Kidney epithelial cell (primary cell): ENCODE measurements around the gene FHDC1. TPM values are rescaled to one million over a fixed set of nuclear protein-coding genes. Genes with fewer than 3 reads are reported as not detected.

Experiments
- DNase-seq: peaks from one replicate; pipeline ENCODE4 v3.0.0-alpha.2; 2010; ENCODE audit warnings: low read depth
- H3K27me3 ChIP-seq: 2 replicates; pipeline ENCODE4 v1.6.0; 2011; ENCODE audit warnings: low read length; ENCODE audit not compliant: control insufficient read depth, insufficient read depth
- H3K36me3 ChIP-seq: 2 replicates; pipeline ENCODE4 v1.5.1; 2011; ENCODE audit warnings: low read length; ENCODE audit not compliant: control insufficient read depth, insufficient read depth
- H3K4me3 ChIP-seq: 2 replicates; pipeline ENCODE4 v1.5.1; 2011; ENCODE audit warnings: low read depth, mild to moderate bottlenecking, control low read depth, low read length
- total RNA-seq: library from RNA; depleted of rRNA; stranded (reverse); fragments of >200 nt; gene quantifications from 2 replicates; pipeline ENCODE4 v1.2.3, GENCODE V29; 2015
- TF ChIP-seq, protein P1 (sequence below): IDR thresholded peaks from 2 replicates; pipeline ENCODE4 v1.5.1; 2011; ENCODE audit warnings: mild to moderate bottlenecking, moderate library complexity, low read length, control low read depth, inconsistent platforms; ENCODE audit not compliant: insufficient read depth, poor library complexity, severe bottlenecking

The FHDC1 gene
- total RNA-seq, 1 donor from 2014 or later: 3.1 TPM

DNA sequence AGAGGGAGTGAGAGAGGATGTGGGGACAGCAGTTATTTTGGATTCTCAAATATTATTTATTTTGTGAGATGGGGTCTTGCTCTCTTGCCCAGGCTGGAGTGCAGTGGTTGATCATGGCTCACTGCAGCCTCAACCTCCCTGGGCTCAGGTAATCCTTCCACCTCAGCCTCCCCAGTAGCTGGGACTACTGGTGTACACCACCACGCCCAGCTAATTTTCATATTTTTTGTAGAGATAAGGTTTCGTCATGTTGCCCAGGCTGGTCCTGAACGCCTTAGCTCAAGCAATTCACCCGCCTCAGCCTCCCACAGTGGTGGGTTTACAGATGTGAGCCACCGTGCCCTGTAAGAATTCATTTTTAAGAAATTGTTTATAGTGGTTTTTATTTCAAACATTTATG lies 61.2 kb downstream of the FHDC1 start:
- TF ChIP-seq, protein P1, sequence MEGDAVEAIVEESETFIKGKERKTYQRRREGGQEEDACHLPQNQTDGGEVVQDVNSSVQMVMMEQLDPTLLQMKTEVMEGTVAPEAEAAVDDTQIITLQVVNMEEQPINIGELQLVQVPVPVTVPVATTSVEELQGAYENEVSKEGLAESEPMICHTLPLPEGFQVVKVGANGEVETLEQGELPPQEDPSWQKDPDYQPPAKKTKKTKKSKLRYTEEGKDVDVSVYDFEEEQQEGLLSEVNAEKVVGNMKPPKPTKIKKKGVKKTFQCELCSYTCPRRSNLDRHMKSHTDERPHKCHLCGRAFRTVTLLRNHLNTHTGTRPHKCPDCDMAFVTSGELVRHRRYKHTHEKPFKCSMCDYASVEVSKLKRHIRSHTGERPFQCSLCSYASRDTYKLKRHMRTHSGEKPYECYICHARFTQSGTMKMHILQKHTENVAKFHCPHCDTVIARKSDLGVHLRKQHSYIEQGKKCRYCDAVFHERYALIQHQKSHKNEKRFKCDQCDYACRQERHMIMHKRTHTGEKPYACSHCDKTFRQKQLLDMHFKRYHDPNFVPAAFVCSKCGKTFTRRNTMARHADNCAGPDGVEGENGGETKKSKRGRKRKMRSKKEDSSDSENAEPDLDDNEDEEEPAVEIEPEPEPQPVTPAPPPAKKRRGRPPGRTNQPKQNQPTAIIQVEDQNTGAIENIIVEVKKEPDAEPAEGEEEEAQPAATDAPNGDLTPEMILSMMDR: no peak
- no peak for DNase-seq
- no peaks in the 10 kb centered on the region for H3K27me3 ChIP-seq
- H3K36me3 ChIP-seq: no peaks in the 10 kb centered on the region
- no peak overlapping the region for H3K4me3 ChIP-seq

DNA sequence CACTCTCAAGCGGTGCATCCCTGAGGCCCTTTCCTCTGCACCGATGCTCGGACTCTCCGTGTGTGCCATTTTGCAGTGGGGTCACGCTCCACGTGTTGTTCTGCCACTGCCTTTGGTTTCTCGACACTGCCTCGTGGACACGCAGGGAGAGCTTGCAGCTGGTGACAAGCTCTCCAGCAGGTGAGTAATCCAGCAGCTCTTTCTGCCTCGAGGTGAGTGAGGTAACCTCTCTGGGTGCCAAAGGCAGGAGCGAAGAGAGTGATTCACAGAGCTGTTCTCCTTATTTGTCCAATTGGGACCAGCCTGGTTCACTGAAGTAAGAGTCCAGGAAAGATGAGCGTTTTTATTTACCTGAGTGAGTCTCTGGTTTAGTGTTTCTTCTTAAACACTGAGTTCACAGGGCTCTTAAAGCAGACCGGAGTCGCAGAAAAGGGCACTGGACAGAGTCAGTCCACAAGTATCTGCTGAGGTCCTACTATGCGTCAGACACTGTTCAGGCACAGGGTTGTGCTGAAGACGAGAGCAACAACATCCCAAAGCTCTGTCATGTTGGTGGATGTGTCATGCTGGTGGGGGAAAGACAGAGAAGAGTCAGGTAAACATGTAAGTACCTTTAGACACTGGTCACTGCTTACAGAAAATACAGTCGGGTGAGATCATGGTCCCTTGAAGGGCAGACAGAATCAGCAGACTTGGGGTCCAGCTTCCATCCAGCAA lies 61.8 kb downstream of the FHDC1 start:
- H3K4me3 ChIP-seq: no peak overlapping the region
- H3K27me3 ChIP-seq: no peaks in the 10 kb centered on the region
- TF ChIP-seq, protein P1: no peak
- H3K36me3 ChIP-seq: no peaks in the 10 kb centered on the region
- DNase-seq: peak; percentile 88

DNA sequence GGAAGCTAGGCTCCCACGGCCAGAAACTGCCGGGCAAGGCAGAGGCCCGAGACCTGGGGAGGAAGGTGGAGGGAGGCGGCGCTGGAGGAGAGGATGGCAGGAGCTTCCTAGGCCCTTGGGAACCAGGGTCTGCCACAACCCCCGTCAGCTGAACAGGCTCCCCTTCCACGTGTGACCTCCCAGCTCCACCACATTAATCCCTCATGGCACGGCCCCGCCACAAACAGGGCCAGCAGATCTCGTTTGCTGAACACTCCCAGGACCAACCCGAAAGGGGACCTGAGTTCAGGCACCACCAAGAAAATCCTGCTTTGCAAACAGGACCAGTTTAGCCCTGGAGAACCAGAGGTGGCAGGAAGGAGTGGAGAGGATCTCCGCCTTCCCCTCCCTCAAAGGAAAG lies 62.7 kb downstream of the FHDC1 start:
- Histone ChIP-seq H3K27me3 (no peaks in the 10 kb centered on the region), H3K36me3 (no peaks in the 10 kb centered on the region), H3K4me3 (no peak overlapping the region)
- TF ChIP-seq, protein P1: no peak
- DNase-seq: no peak

DNA sequence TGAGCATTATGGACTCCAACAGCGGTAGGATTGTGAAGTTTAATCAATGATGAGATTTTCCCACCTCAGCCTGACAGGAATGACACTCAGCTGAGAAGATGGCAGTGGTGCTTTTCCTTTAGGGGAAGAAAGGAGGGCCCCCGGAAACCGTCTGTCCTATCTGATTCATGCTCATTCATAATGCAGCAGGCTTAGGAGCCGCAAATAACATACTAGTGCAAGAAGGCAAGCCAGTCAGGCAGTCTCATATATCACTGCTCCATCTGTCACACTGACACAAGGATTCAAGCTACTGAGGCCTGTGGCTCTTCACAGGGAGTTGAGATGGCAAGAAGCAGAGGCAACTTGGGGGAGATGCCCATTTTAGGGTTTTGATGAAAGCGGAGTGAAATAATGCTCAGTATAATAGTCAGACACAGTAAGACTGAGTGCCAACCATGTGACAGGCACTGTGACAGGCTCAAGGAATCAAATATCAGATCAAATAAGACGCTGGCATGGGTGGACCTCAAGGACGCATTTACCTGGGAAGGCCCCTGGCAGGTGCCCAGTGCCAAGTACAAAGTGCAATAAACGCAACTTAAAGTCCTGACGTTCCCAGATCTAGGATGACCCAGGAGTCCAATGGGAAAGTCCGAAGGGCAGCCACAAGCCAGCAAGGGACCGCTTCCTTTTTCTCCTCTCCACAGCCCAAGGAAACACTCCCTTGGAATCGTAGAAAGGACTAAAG lies 63.4 kb downstream of the FHDC1 start:
- TF ChIP-seq, protein P1: no peak
- DNase-seq: no peak
- Histone ChIP-seq H3K4me3 (no peak overlapping the region), H3K36me3 (no peaks in the 10 kb centered on the region), H3K27me3 (no peaks in the 10 kb centered on the region)

DNA sequence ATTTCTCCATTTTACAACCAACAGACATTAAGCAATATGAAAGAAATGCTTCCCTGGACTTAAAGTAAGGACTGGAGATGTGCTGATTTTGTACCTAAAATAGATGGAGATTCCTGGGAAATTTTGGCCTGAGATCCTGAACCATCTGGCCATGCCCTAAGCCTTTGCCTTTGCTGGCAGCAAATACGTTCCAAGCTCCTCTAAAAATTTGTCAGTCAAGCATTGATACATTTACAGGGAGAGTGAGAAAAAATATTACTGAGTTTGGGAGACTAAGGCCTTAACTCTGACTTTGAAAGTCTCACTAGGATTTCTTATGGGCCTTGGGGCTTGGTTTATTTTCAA lies 63.9 kb downstream of the FHDC1 start:
- no peak for DNase-seq
- no peaks in the 10 kb centered on the region for H3K27me3 ChIP-seq
- no peak overlapping the region for H3K4me3 ChIP-seq
- TF ChIP-seq, protein P1: no peak
- H3K36me3 ChIP-seq: no peaks in the 10 kb centered on the region
